Mesothelial cell of epicardium (in vitro differentiated cells): ENCODE data around the gene NPFFR1. TPM values are rescaled to one million over a fixed set of nuclear protein-coding genes. Genes with fewer than 3 reads are reported as not detected.

Source experiments
- DNase-seq, 2 experiments: peaks; one replicate each; pipeline ENCODE4 v3.0.0; 2021; ENCODE audit warnings: low spot score in 2 of 2; ENCODE audit not compliant: unreplicated experiment in 2 of 2
- H3K27ac Mint-ChIP-seq: 2 replicates; pipeline ENCODE4 v1.8.0; 2021; ENCODE audit warnings: mixed read lengths
- H3K27me3 Mint-ChIP-seq: 2 replicates; pipeline ENCODE4 v1.8.0; 2021; ENCODE audit warnings: low read depth, mixed read lengths
- H3K36me3 Mint-ChIP-seq: 2 replicates; pipeline ENCODE4 v1.8.0; 2021; ENCODE audit warnings: mixed read lengths
- H3K4me1 Mint-ChIP-seq: 2 replicates; pipeline ENCODE4 v1.8.0; 2021; ENCODE audit warnings: mixed read lengths
- H3K4me3 Mint-ChIP-seq: 2 replicates; pipeline ENCODE4 v1.8.0; 2021; ENCODE audit warnings: mild to moderate bottlenecking, moderate library complexity, mixed read lengths
- H3K9me3 Mint-ChIP-seq: 2 replicates; pipeline ENCODE4 v1.8.0; 2021; ENCODE audit warnings: mixed read lengths
- CTCF ChIP-seq: fragments of 200-600 bp; sonication (generic); IDR thresholded peaks from one replicate; pipeline ENCODE4 v1.5.0; 2021; ENCODE audit warnings: antibody characterized with exemption; ENCODE audit not compliant: unreplicated experiment
- total RNA-seq: library from RNA; stranded (reverse); gene quantifications from 3 replicates; pipeline ENCODE4 v1.2.1, GENCODE V29; 2021

NPFFR1 gene
- total RNA-seq, 1 donor from 2014 or later = 0.13 TPM

- no peak for TF ChIP-seq CTCF
- H3K4me1 Mint-ChIP-seq = no peaks in the 10 kb centered on the region
- H3K4me3 Mint-ChIP-seq = no peak overlapping the region
- no peak overlapping the region for H3K27ac Mint-ChIP-seq
- peaks cover 21% of the 10 kb centered on the region for H3K27me3 Mint-ChIP-seq
- H3K9me3 Mint-ChIP-seq = no peaks in the 10 kb centered on the region
- no peaks in the 10 kb centered on the region for H3K36me3 Mint-ChIP-seq
- DNase-seq = no peak
Measured at GRCh38 chr10:70268376-70268775, 15.4 kb downstream of the NPFFR1 start.

- H3K9me3 Mint-ChIP-seq = peaks cover 3% of the 10 kb centered on the region
- no peak for DNase-seq
- TF ChIP-seq CTCF = no peak
- H3K36me3 Mint-ChIP-seq = no peaks in the 10 kb centered on the region
- no peak overlapping the region for H3K27ac Mint-ChIP-seq
- H3K27me3 Mint-ChIP-seq = peaks cover 26% of the 10 kb centered on the region
- no peak overlapping the region for H3K4me3 Mint-ChIP-seq
- no peaks in the 10 kb centered on the region for H3K4me1 Mint-ChIP-seq
Measured at GRCh38 chr10:70267161-70267933, 16.5 kb downstream of the NPFFR1 start.

- TF ChIP-seq CTCF = no peak
- Mint-ChIP-seq H3K36me3 (no peaks in the 10 kb centered on the region), H3K4me1 (no peaks in the 10 kb centered on the region), H3K27me3 (peaks cover 26% of the 10 kb centered on the region), H3K27ac (no peak overlapping the region), H3K9me3 (peaks cover 8% of the 10 kb centered on the region), H3K4me3 (no peak overlapping the region)
- no peak for DNase-seq
Measured at GRCh38 chr10:70266701-70267100, 17.1 kb downstream of the NPFFR1 start.

GRCh38 chr10:70266056-70266455 is 17.7 kb downstream of the NPFFR1 start:
- Mint-ChIP-seq H3K4me3 (no peak overlapping the region), H3K4me1 (no peaks in the 10 kb centered on the region), H3K9me3 (peaks cover 12% of the 10 kb centered on the region), H3K27ac (no peak overlapping the region), H3K27me3 (peaks cover 26% of the 10 kb centered on the region), H3K36me3 (no peaks in the 10 kb centered on the region)
- DNase-seq = no peak
- no peak for TF ChIP-seq CTCF

- peaks cover 26% of the 10 kb centered on the region for H3K27me3 Mint-ChIP-seq
- no peaks in the 10 kb centered on the region for H3K4me1 Mint-ChIP-seq
- no peaks in the 10 kb centered on the region for H3K36me3 Mint-ChIP-seq
- peaks cover 15% of the 10 kb centered on the region for H3K9me3 Mint-ChIP-seq
- no peak overlapping the region for H3K4me3 Mint-ChIP-seq
- DNase-seq = no peak
- no peak for TF ChIP-seq CTCF
- no peak overlapping the region for H3K27ac Mint-ChIP-seq
Measured at GRCh38 chr10:70265032-70265689, 18.6 kb downstream of the NPFFR1 start.
